Thyroid gland (tissue), 4 donors: ENCODE data around the gene C11orf21. TPM values are rescaled to one million over a fixed set of nuclear protein-coding genes. Genes with fewer than 3 reads are reported as not detected.
A peak's percentile ranks its signal among the peaks of the same experiment; 100 is the strongest.

Experiments
- DNase-seq, 2 donors: peaks; one replicate each; pipeline ENCODE4 v3.0.0-alpha.2; 2019
- H3K27ac ChIP-seq, 3 donors: fragments of 200-600 bp; sonication (generic); 1 replicate in 2 of 3; 2 replicates in 1 of 3; pipeline ENCODE4 v1.5.1; 2016 to 2019; ENCODE audit warnings: mild to moderate bottlenecking in 1 of 3, moderate library complexity in 1 of 3
- H3K27me3 ChIP-seq: fragments of 200-600 bp; sonication (generic); one replicate; pipeline ENCODE4 v1.5.1; 2019
- H3K36me3 ChIP-seq, 2 donors: fragments of 200-600 bp; sonication (generic); one replicate each; pipeline ENCODE4 v1.5.1; 2016 to 2019
- H3K4me1 ChIP-seq, 2 donors: fragments of 200-600 bp; sonication (generic); one replicate each; pipeline ENCODE4 v1.5.1; 2017 to 2019
- H3K4me3 ChIP-seq, 3 donors: fragments of 200-600 bp; sonication (generic); replicated peaks in 1 of 3; 1 replicate in 2 of 3; 2 replicates in 1 of 3; pipeline ENCODE4 v1.5.1; 2016; ENCODE audit warnings: mild to moderate bottlenecking in 1 of 3
- H3K9me3 ChIP-seq: fragments of 200-600 bp; sonication (generic); one replicate; pipeline ENCODE4 v1.5.1; 2017
- POLR2A ChIP-seq, 2 donors: fragments of 450-650 bp; IDR thresholded peaks; one replicate each; pipeline ENCODE4 v1.6.1; 2017; ENCODE audit warnings: antibody characterized with exemption in 2 of 2, mild to moderate bottlenecking in 2 of 2, moderate library complexity in 1 of 2
- WGBS, 2 donors: methylation state at CpG; one replicate each; pipeline ENCODE4 v1.1.5; 2017; 5-methylcytosine and 5-hydroxymethylcytosine counted together
- intact Hi-C: fragments of 100-400 bp; cut with DNase I; formaldehyde crosslinking; loops from one replicate; pipeline ENCODE4 v1.15.1; 2023
- total RNA-seq, 4 donors: library from RNA; depleted of rRNA; stranded (reverse); fragments of >200 nt; gene quantifications; one replicate each; pipeline ENCODE4 v1.2.3, GENCODE V29; 2016
- TF ChIP-seq, protein P1 (sequence below), 6 experiments: fragments of 200-600 bp in 3 of 6; fragments of 450-650 bp in 3 of 6; sonication (generic) in 3 of 6; IDR thresholded peaks; one replicate each; pipeline ENCODE4 v1.5.1; 2016 to 2019; ENCODE audit warnings: antibody characterized with exemption in 6 of 6, mild to moderate bottlenecking in 2 of 6, inconsistent platforms in 1 of 6, moderate library complexity in 1 of 6

The C11orf21 gene
- total RNA-seq, 4 donors from 2014 or later, result 0.15 to 0.67 (median 0.45) TPM

DNA sequence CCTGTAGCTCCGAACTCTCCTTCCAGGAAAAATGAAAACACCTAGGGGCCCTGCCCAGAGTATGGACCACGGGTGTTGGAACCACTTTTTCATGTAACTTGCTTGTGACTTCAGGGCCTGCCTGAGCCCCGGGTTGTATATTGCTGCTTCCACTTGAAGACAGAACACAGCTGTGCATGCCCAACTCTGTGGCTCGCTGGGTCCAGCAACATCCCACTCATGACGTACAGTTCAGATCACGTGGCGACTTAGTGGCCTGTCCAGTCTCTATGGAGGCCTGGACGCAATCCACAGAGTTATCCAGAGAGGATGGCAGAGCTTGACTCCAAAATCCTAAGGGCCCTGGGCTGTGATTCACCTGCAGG, 6.8 kb downstream of the C11orf21 start:
- TF ChIP-seq, protein P1, sequence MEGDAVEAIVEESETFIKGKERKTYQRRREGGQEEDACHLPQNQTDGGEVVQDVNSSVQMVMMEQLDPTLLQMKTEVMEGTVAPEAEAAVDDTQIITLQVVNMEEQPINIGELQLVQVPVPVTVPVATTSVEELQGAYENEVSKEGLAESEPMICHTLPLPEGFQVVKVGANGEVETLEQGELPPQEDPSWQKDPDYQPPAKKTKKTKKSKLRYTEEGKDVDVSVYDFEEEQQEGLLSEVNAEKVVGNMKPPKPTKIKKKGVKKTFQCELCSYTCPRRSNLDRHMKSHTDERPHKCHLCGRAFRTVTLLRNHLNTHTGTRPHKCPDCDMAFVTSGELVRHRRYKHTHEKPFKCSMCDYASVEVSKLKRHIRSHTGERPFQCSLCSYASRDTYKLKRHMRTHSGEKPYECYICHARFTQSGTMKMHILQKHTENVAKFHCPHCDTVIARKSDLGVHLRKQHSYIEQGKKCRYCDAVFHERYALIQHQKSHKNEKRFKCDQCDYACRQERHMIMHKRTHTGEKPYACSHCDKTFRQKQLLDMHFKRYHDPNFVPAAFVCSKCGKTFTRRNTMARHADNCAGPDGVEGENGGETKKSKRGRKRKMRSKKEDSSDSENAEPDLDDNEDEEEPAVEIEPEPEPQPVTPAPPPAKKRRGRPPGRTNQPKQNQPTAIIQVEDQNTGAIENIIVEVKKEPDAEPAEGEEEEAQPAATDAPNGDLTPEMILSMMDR (IDR thresholded peaks at IDR 0.05), result no peak
- TF ChIP-seq POLR2A (IDR thresholded peaks at IDR 0.05), result no peak
- Histone ChIP-seq H3K9me3 (no peaks in the 10 kb centered on the region), H3K27me3 (no peaks in the 10 kb centered on the region), H3K4me1 (peaks cover 0 to 4% of the 10 kb centered on the region in 2 donors), H3K36me3 (no peaks in the 10 kb centered on the region), H3K4me3 (no peak overlapping the region), H3K27ac (no peak overlapping the region)
- intact Hi-C loops, result no loop called here
- WGBS, 2 donors, result 61 to 91% methylated on average over 2 to 6 of the region's 8 CpGs
- no peak for DNase-seq

DNA sequence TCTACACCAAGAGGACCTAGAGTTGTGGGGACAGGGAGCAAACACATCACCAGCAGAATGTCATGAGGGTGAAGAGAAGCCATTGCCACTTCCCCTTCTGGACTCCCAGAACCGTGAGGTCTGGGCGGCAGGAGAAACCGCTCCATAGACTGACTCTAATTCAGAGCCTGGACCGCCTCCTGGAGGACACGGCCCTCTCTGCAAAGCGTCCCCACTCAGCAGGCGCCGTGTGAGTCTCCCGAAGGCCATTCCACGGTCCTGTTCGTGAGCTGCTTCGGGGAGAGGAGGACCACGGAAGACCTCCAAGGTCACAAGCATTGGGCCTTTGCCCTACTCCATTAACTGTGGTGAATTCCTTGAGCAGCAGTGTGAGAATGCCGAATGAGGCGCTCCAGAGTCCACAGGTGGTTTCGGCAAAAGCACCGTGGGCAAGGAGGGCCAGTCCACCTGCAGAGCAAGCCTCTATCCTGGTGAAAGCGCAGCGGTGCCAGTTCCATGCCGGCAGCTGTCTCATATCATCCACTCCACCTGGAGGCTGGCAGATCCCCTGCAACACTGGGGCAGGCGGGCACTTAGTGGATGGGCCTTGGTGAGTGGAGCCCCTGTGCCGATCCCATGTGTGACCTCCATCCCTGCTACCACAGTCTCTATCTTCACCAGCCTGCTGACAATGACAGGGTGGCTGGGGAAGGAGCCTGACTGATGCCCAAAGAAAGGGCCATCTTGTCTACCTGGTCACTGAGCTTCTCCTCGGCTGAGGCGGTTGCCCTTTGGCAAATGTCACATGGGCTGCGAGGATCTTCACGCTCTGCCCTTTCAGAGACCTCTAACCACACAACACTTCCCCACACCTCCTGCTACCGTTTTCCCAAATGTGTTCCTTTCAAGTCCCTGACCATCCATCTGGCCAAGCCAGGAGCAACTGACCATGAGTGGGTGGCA, 7.5 kb downstream of the C11orf21 start:
- TF ChIP-seq POLR2A (IDR thresholded peaks at IDR 0.05), result no peak
- TF ChIP-seq, protein P1 (IDR thresholded peaks at IDR 0.05), result no peak
- Histone ChIP-seq H3K27me3 (no peaks in the 10 kb centered on the region), H3K9me3 (no peaks in the 10 kb centered on the region), H3K4me3 (no peak overlapping the region), H3K27ac (no peak overlapping the region), H3K4me1 (peaks cover 0 to 4% of the 10 kb centered on the region in 2 donors), H3K36me3 (no peaks in the 10 kb centered on the region)
- WGBS, 2 donors, result 81% methylated on average over 19 to 26 of the region's 27 CpGs
- no peak for DNase-seq
- intact Hi-C loops, result no loop called here

DNA sequence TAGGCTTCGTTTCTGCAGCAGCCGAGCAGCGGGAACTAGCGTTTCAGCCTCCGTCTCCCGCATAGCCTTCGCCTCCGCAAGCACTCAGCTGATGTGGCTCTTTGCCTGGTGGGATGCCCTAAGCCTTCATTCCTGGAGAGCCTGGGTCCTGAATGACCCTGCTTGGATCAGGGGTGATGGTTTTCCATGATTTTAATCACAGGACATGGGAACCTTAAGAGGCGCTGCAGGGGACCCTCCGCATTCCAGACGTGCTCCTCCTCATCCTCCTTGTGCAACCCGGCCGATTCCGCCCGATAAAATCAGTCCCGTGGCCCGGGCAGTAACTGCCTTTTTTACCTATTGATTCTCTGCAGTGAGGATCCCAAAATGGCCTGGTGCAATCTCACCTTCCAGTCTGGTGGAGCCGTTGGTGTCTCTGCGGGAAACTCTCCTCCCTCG, 8.2 kb downstream of the C11orf21 start:
- TF ChIP-seq, protein P1 (IDR thresholded peaks at IDR 0.05), result no peak
- TF ChIP-seq POLR2A (IDR thresholded peaks at IDR 0.05), result no peak
- no peak for DNase-seq
- H3K9me3 ChIP-seq, result no peaks in the 10 kb centered on the region
- no peaks in the 10 kb centered on the region for H3K4me1 ChIP-seq
- H3K4me3 ChIP-seq, result no peak overlapping the region
- H3K27me3 ChIP-seq, result no peaks in the 10 kb centered on the region
- intact Hi-C loops, result no loop called here
- WGBS, 2 donors, result 87% methylated on average over 20 of the region's 20 CpGs
- H3K36me3 ChIP-seq, result no peaks in the 10 kb centered on the region
- H3K27ac ChIP-seq, result no peak overlapping the region

DNA sequence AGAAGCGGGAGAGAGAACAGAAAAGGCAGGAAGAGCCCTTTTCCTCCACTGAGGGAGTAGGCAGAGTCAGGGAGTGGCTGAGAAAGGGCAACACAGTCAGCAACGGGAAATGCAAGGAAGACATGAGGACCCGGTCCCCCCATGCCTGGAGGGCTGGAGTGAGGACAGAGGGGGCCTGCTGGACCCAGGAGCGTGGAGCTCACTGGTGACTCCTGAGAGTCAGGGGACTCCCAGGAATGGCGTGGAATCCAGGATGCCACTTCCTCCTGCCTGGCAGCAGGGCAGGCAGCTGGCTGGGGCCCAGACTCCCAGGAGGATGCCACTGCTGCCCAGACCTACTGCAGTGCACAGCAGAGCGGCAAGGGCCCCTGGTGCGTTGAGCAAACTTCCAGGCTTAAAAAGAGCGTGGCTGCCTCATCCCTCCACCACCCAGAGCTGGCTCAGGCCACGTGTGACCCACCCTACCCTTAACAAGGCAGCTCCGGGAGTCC, 11.3 kb downstream of the C11orf21 start:
- whole genome bisulfite sequencing, 2 donors, result 27 to 30% methylated on average over 8 to 10 of the region's 10 CpGs
- H3K36me3 ChIP-seq, result no peaks in the 10 kb centered on the region
- no peak overlapping the region for H3K27ac ChIP-seq
- H3K4me1 ChIP-seq, result no peaks in the 10 kb centered on the region
- TF ChIP-seq, protein P1 (IDR thresholded peaks at IDR 0.05), result no peak
- TF ChIP-seq POLR2A (IDR thresholded peaks at IDR 0.05), result no peak
- no peaks in the 10 kb centered on the region for H3K27me3 ChIP-seq
- DNase-seq, result peak; percentile 25 to 45
- intact Hi-C loops, result no loop called here
- H3K9me3 ChIP-seq, result no peaks in the 10 kb centered on the region
- no peak overlapping the region for H3K4me3 ChIP-seq

DNA sequence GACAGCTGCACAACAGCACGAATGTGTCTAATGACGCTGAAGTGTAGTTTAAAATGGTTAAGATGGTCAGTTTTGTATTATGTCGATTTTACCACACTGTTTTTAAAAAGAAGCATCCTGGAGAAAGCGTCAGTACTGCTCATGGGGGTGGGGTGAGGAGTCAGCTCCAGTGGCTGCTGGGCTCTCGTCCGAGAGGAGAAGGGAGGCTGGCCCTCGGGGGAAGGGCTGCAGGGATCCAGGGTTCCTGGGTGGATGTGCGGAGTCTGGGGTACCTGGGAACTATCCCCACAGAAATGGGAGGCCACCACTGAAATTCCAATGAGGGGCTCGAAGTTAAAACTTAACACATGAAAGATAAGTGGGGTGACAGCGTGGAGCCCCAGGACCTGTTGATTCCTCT, 11.9 kb downstream of the C11orf21 start:
- Histone ChIP-seq H3K27me3 (no peaks in the 10 kb centered on the region), H3K4me3 (no peak overlapping the region), H3K36me3 (no peaks in the 10 kb centered on the region), H3K4me1 (no peaks in the 10 kb centered on the region), H3K9me3 (no peaks in the 10 kb centered on the region), H3K27ac (no peak overlapping the region)
- no peak for DNase-seq
- WGBS, 2 donors, result 67 to 74% methylated on average over 10 of the region's 10 CpGs
- intact Hi-C loops, result no loop called here
- TF ChIP-seq, protein P1 (IDR thresholded peaks at IDR 0.05), result no peak
- TF ChIP-seq POLR2A (IDR thresholded peaks at IDR 0.05), result no peak
